Endometrial microvascular endothelial cells (primary cell): ENCODE results near the gene LRCOL1. TPM values are rescaled to one million over a fixed set of nuclear protein-coding genes. Genes with fewer than 3 reads are reported as not detected.
"Not testable (repeated sequence)": the region's sequence is repeated elsewhere in the genome, so short reads cannot be mapped to it uniquely, and the experiment has no call there.

Experiments
- in situ Hi-C: cut with HindIII; loops from 2 replicates; pipeline ENCODE4 v1.10.0; 2017; ENCODE audit warnings: low sequenced_read_pairs, low pct_unique_long_range_greater_than_20kb; ENCODE audit errors: inconsistent ontology term
- total RNA-seq: library from RNA; depleted of rRNA; stranded (reverse); fragments of >200 nt; gene quantifications from one replicate; pipeline ENCODE4 v1.2.3, GENCODE V29; 2015; ENCODE audit errors: inconsistent ontology term

The LRCOL1 gene
- total RNA-seq, 1 donor from 2014 or later = not detected

DNA sequence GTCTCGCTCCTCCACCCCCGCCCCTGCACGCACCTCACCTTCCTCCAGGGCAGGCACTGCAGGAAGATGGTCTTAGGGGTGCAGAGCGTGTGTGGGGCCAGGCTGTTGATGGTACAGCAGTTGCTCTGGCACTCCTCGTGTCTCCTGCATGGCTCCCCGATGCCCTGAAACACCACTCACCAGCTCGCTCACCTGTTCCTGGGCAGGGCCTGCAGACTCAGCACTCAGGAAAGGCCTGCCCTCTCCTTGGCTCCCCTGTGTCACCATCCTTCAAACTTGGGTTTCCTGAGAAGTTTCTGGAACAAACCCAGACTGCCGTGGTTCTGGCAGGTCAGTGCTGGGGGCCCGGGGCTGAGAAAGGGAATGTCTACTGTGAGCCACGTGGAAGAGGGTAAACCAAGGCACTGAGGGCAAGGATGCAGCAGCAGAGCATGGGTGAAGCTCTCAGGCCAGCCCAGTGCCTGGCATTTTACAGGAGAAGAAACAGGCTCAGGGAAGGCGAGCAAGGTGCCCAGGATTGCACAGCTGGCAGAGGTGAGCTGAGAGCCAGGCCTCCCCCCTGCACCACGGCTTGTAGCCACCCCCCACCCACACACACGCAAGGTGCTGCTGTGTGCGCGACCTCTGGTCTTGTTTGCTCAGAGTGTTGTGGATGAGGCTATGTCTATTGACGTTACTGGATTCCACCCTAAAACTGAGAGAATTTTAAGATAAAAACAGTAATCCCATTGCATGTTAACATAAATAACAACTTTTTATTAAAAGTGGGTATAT is 5.5 kb downstream of the LRCOL1 start:
- in situ Hi-C loops = no loop called here

DNA sequence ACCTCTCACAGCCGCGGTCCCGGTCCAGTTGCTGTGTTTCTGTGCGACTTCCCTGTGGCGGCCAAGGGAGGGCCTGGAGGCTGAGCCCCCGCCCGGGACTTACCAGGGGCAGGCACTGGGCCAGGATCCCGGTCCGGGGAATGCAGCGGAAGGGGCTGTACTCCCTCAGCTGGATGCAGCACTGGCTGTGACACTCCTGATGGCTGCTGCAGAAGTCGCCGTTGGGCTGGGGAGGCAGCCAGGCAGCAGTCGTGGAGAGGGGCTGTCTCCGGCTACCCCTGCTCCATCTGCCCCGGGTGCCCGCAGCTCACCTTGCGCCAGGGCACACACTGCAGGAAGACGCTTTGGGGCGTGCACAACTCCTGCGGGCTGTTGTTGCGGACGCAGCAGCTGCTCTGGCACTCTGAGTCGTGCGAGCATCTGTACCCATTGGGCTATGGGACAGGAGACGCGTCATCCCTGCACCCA is 6.2 kb downstream of the LRCOL1 start:
- in situ Hi-C loops = no loop called here

DNA sequence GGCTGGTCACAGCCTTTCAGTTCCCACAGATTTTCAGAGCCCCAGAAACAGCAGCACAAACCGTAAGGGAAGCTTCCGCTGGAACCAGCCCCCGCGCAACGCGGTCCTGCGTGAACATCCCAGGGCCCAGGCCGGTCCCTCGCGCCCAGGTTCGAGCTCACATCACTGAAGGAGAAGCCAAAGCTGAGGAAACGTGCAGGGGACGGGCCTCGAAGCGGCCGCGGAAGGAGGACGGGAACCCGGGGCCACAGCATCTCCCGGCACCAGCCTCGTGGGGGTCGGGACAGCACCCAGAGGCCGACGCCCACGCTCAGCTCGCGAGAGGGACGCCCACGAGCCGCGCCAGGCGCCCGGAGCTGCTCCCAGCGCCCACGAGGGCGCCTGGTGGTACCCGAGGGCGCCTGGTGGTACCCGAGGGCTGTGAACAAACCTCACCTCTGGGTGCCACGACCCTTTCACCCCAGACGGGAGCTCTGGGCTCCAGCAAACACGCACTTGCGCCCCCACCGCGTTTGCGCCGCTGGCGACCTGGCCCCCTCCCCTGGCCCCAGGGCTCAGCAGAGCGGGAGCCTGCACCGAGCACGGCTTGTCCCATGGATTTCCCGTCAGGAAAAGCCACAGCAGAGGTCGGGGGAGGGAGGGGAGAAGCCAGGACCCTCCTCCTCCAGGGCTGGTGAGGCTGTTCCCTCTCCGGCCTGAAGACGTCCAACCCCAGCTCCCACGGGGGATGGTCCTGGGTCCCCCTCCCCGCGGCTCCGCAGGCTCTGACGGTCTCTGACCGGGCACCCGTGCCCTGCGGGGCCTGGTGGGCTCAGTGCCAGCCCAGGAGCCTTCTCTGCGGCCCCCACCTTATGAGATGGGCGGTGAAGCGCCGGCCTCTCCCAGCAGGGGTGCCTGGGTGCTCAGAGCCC is 6.9 kb downstream of the LRCOL1 start:
- in situ Hi-C loops = no loop called here

DNA sequence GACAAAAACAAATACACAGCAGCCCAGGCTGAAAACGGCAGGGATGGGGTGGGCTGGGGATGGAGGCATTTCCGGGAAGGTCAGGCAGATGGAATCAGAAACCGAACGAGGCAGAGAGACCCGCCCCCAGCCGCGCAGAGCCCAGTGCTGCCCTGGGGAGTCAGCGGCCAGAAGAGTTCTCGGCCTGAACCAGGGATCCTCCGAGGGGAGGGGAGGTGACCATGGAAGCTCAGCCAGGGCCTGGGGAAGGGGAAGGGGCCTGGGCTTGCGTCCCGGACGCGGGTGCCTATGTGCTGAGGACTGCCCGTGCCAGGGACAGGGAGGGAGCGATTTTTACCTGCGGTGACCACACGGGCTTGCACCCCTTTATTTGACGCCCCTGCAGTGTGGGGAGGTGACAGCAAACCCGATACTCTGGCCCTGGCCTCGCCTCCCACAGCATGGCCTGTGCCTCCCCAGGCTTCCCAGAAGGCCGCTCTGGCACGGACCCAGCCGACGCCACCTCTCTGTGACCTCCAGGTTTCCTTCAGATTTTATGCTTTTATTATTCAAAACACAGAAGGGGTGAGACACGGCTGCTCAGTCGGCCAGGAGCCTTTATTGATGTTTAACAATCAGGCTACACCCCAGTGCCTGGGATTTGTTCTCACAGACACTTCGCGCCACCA is 7.7 kb downstream of the LRCOL1 start:
- in situ Hi-C loops = no loop called here

DNA sequence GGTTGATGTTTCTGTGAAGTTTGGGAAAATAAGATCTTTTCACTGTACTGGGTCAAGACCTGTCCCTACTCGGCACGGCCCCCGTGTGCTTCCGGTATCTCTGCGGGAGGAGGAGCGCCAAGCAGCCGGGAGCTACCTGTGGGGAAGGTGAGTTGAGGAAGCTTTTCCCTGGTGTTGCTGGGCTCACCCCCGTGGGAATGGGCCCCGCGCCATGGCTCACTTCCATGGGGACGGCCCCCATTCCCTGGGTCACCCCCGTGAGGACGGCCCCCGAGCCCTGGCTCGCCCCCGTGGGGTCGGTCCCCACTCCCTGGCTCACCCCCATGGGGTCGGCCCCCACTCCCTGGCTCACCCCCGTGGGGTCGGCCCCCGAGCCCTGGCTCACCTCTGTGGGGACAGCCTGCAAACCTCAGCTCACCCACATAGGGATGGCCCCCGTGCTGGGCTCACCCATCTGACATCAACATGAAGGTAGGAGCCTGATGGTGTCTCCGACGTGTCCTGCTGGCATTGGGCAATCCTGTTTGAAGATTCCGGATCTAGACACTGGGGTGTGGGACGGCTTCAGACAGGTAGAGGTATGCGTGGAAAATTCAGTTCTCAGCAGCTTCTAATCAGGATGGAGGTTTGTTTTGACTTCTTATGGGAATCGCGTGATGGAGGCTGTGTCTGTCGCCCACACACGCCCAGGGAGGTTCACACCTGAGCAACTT is 9.1 kb downstream of the LRCOL1 start:
- in situ Hi-C loops = no loop called here

DNA sequence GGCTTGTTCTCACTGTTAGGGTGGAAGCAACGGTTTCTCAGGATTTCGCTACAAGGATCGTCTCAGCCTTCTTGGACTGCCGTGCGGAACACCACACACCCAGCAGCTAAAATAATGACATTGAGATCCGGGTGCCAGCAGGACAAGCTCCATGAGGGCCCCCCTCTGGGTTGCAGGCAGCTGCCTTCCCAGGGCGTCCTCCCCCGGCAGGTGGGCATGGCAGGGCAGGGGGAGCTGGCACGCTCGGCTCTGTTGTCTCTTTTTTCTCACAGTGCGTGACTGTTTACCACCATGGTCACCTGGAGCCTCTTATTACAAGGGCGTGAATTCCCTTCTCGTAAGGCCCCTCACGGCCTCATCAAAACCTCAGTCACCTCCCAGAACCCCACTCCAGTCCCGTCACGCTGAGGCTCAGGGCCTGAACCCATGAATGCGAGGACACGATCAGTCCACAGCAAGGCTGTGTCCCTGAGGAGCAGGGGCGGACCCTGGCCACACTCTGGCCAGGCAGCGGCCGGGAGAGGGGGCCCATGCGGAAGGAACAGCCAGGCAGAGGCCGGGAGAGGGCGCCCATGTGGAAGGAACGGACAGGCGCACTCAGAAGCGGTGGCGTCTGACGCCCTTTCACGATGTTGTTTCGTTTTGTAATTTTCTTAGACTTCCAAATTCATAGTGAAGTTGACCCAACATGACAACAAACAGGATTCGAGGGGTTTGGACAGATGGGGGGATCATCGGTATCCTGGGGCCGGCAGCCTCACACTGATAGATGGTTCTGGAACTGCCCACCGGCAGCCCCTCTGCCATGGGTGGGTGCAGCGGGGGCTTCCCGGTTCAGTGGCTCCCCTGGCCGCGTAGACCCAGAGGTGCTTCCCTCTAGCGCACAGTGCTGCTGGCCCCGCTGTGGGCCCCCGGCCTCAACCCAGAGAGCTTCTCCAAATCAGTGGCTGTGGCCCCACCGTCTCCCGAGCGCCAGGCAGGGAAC is 10.0 kb downstream of the LRCOL1 start:
- in situ Hi-C loops = no loop called here

DNA sequence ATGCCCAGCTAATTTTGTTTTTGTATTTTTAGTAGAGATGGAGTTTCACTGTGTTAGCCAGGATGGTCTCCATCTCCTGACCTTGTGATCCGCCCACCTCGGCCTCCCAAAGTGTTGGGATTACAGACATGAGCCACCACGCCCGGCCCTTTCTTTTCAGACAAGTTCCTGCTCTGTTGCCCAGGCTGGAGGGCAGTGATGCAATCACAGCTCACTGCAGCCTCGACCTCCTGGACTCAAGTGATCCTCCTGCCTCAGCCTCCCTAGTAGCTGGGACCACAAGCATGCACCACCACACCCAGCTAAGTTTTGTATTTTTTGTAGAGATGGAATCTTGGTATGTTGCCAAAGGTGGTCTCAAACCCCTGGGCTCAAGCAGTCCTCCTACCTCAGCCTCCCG is 10.9 kb downstream of the LRCOL1 start:
- in situ Hi-C loops = not testable (repeated sequence)

DNA sequence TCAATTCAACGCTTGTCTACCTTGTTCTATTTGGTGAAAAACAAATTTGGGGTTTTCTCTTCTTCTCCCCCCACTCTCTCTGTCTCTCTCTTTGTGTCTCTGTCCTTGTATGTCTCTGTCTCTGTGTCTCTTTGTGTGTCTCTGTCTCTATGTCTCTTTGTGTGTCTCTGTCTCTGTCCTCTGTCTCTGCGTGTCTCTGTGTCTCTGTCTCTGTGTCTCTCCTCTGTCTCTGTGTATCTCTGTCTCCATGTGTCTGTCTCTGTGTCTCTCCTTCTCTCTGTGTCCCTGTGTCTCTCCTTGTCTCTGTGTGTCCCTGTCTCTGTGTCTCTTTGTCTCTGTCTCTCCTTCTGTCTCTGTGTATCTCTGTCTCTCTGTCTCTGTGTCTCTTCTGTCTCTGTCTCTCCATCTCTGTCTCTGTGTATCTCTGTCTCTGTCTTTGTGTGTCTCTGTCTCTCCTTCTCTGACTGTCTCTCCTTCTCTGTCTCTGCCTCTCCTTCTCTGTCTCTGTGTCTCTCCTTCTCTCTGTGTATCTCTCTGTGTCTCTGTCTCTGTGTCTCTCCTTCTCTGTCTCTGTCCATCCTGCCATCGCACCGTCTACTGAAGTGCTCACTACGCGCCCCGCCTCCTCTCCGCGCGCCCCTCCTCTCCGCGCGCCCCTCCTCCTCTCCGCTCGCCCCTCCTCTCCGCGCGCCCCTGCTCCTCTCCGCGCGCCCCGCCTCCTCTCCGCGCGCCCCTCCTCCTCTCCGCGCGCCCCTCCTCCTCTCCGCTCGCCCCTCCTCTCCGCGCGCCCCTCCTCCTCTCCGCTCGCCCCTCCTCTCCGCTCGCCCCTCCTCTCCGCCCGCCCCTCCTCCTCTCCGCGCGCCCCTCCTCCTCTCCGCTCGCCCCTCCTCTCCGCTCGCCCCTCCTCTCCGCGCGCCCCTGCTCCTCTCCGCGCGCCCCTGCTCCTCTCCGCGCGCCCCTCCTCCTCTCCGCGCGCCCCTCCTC is 12.8 kb downstream of the LRCOL1 start:
- in situ Hi-C loops = no loop called here

DNA sequence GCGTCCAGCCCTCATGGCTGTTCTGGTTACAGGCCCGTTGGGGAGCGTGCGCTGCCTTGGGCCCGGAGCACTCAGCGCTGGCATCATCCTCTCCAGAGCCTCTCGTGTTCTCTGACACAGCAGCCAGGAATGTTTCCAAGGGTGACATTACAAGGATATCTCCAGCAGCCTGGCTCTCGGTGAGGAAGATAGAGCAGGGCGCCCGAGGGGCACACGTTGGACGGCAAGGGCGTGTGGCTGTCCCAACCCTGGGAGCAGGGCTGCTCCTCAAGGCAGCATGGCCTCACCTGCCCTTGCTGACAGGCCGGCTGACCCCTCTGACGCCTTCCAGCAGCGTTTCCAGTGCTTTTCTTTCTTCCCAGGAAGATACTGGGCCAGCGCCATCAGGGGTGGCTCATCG is 14.4 kb downstream of the LRCOL1 start:
- in situ Hi-C loops = no loop called here

DNA sequence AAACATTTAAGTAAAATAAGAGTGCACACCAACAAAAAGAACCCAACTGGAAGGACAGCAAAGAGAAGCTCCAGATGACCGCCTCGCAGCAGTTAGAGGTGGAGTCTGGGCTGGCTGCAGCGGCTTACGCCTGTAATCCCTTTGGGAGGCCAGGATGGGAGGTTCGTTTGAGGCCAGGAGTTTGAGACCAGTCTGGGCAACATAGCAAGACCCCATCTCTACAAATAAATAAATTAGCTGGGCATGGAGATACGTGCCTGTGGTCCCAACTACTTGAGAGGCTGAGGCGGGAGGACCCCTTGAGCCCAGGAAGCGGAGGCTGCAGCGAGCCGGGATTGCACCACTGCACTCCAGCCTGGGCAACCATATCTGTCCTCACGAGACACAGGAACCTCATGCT is 15.2 kb downstream of the LRCOL1 start:
- in situ Hi-C loops = no loop called here

DNA sequence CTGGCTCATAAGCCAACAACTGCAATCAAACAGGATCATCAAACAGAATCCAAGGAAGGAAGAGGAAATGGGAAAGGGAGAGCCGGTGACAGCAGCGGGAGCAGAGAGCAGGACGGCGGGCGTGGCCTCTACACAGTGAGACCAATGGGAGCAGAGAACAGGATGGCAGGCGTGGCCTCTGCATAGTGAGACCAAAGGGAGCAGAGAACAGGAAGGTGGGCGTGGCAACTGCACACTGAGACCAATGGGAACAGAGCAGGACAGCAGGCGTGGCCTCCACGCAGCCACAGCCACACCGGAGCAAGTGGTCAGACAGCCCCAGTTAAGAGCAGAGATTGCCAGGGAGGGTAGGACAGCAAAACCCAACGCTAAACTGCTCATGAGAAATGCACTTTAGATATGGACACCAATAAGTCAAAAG is 16.4 kb downstream of the LRCOL1 start:
- in situ Hi-C loops = no loop called here

DNA sequence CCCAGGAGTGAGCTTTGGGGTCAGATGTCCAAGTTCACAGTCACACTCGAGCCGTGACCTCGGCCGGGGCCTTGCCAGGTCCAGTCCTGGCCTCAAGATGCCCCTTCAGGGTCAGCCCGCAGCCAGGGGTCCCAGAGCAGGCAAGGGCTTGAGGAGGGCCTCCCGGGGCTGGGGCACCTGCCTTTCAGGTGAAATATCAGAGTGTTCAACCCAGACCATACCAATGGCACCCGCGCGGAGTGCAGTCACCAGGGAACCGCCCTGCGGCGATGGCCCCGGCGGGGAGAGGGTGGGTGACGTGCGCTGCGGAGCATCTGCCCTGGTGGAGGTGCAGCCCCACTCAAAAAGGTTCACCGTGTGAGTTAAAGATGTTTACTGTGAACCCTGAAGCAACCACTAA is 16.9 kb downstream of the LRCOL1 start:
- in situ Hi-C loops = no loop called here

DNA sequence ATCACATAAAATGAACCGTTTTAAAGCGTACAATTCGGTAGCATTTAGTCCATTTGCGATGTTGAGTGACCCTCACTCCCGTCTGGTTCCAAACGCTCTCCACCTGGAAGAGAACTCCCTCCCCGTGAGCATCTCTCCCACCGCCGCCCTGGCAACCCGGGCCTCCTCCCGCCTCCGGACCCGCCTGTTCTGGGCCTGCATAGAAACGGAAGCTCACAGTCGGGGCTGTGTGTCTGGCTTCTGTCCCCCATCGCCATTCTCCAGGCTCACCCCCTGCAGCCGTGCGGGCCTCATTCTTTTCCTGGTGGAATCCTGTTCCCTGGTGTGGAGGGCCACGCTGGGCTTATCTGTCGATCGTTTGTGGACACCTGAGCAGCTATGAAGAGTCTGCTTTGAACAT is 17.3 kb downstream of the LRCOL1 start:
- in situ Hi-C loops = no loop called here

DNA sequence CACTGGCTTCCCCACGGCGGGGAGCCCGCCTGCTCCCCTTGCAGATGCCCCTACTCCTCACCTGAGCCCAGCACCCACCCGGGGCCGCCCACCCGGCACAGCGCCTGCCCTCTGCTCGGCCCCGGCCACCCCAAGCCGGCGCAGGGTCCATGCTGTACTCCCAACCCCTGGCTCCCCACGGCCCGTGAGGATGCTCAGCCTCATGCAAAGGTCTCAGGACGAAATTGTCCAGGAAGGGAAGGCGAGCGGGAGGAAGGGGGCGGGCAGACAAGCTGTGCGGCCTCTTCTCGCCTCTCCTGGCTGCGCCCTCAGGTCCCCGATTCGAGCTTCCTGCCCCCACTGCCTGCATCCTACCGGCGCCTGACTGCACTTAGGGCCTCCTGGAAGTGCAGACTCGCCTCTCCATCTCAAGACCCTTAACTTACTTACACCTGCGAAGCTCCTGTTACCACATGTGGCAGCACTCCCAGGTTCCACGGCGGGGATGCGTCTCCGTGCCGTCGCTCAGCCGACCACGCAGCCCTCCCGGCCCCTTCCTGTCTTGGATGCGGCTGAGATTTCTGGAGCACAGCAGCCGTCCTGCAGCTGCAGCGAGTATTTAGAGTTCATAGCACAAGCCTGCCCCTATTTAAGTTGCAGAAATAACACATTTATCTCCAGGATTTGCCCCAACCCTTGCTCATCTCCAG is 18.0 kb downstream of the LRCOL1 start:
- in situ Hi-C loops = no loop called here

DNA sequence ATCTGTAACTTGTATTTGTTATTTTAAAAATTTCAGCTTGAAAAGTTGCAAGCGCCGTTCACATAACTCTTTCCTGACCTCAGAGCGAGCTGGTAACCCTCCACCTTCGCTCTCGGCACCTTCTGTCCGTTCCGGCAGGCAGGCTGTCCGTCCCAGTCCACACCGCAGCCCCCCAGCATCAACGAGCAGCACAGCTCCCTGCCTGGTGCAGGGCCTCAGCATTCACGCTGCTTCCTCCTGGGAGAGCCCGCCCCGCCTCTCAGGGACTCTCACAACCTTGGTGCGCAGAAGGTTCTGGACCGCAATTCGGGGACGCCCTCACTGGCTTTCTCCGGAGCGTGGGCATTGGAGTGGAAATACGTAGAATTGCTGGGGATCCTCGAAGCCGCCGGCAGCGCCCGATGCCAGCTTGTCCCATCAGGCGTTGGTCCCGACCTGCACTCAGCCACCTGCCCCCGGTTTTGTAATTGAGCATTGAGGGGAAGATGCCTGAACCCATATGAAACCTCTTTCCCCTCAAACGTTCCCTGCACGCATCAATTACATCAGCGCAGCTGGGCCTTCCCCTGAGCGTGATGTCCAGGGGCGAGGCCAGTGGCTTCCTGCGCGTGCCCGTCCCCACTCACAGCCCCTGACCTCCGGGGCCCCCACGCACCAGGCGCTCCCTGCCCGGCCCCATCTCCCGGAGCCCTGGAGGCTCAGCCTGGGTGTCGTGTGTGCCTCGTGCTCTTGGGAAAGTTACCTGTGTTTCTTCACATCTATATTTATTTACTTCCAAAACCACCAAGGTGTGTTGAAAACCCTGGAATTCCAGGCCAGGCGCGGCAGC is 19.1 kb downstream of the LRCOL1 start:
- in situ Hi-C loops = no loop called here
